H1 (cell line): ENCODE data around the gene ARID5A. TPM values are rescaled to one million over a fixed set of nuclear protein-coding genes. Genes with fewer than 3 reads are reported as not detected.

ENCODE experiments used
- CTCF ChIA-PET: fragments of 300-600 bp; sonication (Branson Sonifier 250); formaldehyde crosslinking; loops from one replicate; lab custom pipeline; 2021; ENCODE audit not compliant: partially characterized antibody; lab: Charles Lee
- POLR2A ChIA-PET: fragments of 300-600 bp; sonication (Branson Sonifier 250); formaldehyde crosslinking; loops from one replicate; lab custom pipeline; 2021; ENCODE audit warnings: inconsistent platforms; ENCODE audit not compliant: partially characterized antibody; lab: Charles Lee
- DNase-seq, 2 experiments: peaks; one replicate each; pipeline versions ENCODE4 v3.0.0 to v3.0.0-alpha.2; 2010 to 2022; ENCODE audit warnings: low spot score in 2 of 2, low read depth in 1 of 2, mixed read lengths in 1 of 2
- FAIRE-seq: peaks from 2 replicates; lab custom pipeline; 2011; peaks lifted over from hg19 to GRCh38; lab: Jason Lieb, UNC
- H2AFZ ChIP-seq: 2 replicates; pipeline ENCODE4 v1.8.1; 2012; ENCODE audit warnings: low read length, inconsistent platforms
- H2AK5ac ChIP-seq: 2 replicates; pipeline ENCODE4 v1.6.1; 2013; ENCODE audit warnings: low read depth, low read length
- H2BK120ac ChIP-seq: replicated peaks from 2 replicates; pipeline ENCODE3; 2013; ENCODE audit warnings: low read depth, low read length, inconsistent platforms
- H2BK12ac ChIP-seq: 2 replicates; pipeline ENCODE4 v1.6.1; 2013; ENCODE audit warnings: low read depth, low read length
- H2BK15ac ChIP-seq: 2 replicates; pipeline ENCODE4 v1.6.1; 2013; ENCODE audit warnings: low read length
- H2BK20ac ChIP-seq: 2 replicates; pipeline ENCODE4 v1.6.1; 2013; ENCODE audit warnings: low read length
- H2BK5ac ChIP-seq: 2 replicates; pipeline ENCODE4 v1.6.1; 2013; ENCODE audit warnings: low read depth, low read length
- H3K14ac ChIP-seq: 2 replicates; pipeline ENCODE4 v1.6.1; 2013; ENCODE audit warnings: inconsistent platforms; ENCODE audit not compliant: insufficient read length
- H3K18ac ChIP-seq: 2 replicates; pipeline ENCODE4 v1.6.1; 2013; ENCODE audit warnings: low read length; ENCODE audit errors: extremely low read depth
- H3K23ac ChIP-seq: 2 replicates; pipeline ENCODE4 v1.6.1; 2013; ENCODE audit warnings: inconsistent platforms; ENCODE audit not compliant: insufficient read length
- H3K23me2 ChIP-seq: 2 replicates; pipeline ENCODE4 v1.6.1; 2013; ENCODE audit warnings: low read depth, low read length
- H3K27ac ChIP-seq: 2 replicates; pipeline ENCODE4 v1.6.1; 2011; ENCODE audit warnings: low read depth, low read length, inconsistent platforms
- H3K27me3 ChIP-seq, 4 experiments: replicated peaks in 1 of 4; 1 replicate in 1 of 4; 2 replicates in 3 of 4; pipeline versions ENCODE4 v1.6.1 to v1.8.1; 2011 to 2013; ENCODE audit warnings: low read length in 3 of 4, mild to moderate bottlenecking in 3 of 4, inconsistent platforms in 2 of 4, mixed read lengths in 2 of 4, moderate library complexity in 1 of 4; ENCODE audit not compliant: control insufficient read depth in 3 of 4, insufficient read depth in 3 of 4; ENCODE audit errors: extremely low read depth in 1 of 4
- H3K36me3 ChIP-seq, 4 experiments: 2 replicates each; pipeline versions ENCODE4 v1.6.1 to v1.8.1; 2011 to 2013; ENCODE audit warnings: mild to moderate bottlenecking in 4 of 4, low read length in 3 of 4, moderate library complexity in 2 of 4, control low read depth in 1 of 4, inconsistent platforms in 1 of 4; ENCODE audit not compliant: insufficient read depth in 4 of 4, control insufficient read depth in 2 of 4
- H3K4ac ChIP-seq: replicated peaks from 2 replicates; pipeline ENCODE3; 2013; ENCODE audit warnings: low read length, low read depth, mixed read lengths, inconsistent platforms; ENCODE audit not compliant: insufficient read length
- H3K4me1 ChIP-seq, 4 experiments: replicated peaks in 1 of 4; 1 replicate in 1 of 4; 2 replicates in 3 of 4; pipeline versions ENCODE4 v1.6.1 to v1.8.1; 2011 to 2013; ENCODE audit warnings: low read length in 3 of 4, inconsistent platforms in 2 of 4, mixed read lengths in 1 of 4; ENCODE audit not compliant: insufficient read depth in 4 of 4, control insufficient read depth in 3 of 4
- H3K4me2 ChIP-seq, 2 experiments: 2 replicates each; pipeline versions ENCODE4 v1.6.1 to v1.8.1; 2011 to 2013; ENCODE audit warnings: low read depth in 2 of 2, low read length in 2 of 2, control low read depth in 1 of 2, inconsistent platforms in 1 of 2, mild to moderate bottlenecking in 1 of 2; ENCODE audit not compliant: insufficient read depth in 1 of 2
- H3K4me3 ChIP-seq, 4 experiments: fragments of 200-600, 300-600 bp in 1 of 4; sonication (generic), shearing (Covaris generic), sonication (Bioruptor Twin) in 1 of 4; 2 replicates each; pipeline versions ENCODE4 v1.5.1 to v1.8.1; 2011 to 2016; ENCODE audit warnings: low read length in 4 of 4, low read depth in 3 of 4, control low read depth in 2 of 4, inconsistent platforms in 2 of 4, mild to moderate bottlenecking in 2 of 4, mixed read lengths in 1 of 4, moderate library complexity in 1 of 4; ENCODE audit not compliant: insufficient read depth in 2 of 4; ENCODE audit errors: extremely low read depth in 1 of 4
- H3K56ac ChIP-seq: replicated peaks from 2 replicates; pipeline ENCODE3; 2013; ENCODE audit warnings: low read depth, mild to moderate bottlenecking, mixed read lengths, low read length, inconsistent platforms; ENCODE audit not compliant: insufficient read length
- H3K79me1 ChIP-seq: 2 replicates; pipeline ENCODE4 v1.6.1; 2013; ENCODE audit warnings: low read depth, low read length, control low read depth
- H3K79me2 ChIP-seq, 2 experiments: 2 replicates each; pipeline versions ENCODE4 v1.6.1 to v1.8.1; 2012 to 2013; ENCODE audit warnings: low read length in 2 of 2, mild to moderate bottlenecking in 2 of 2, inconsistent platforms in 1 of 2; ENCODE audit not compliant: insufficient read depth in 2 of 2, control insufficient read depth in 1 of 2
- H3K9ac ChIP-seq, 4 experiments: replicated peaks in 1 of 4; 1 replicate in 1 of 4; 2 replicates in 3 of 4; pipeline versions ENCODE4 v1.6.1 to v1.8.1; 2011 to 2013; ENCODE audit warnings: low read depth in 3 of 4, low read length in 3 of 4, control low read depth in 2 of 4, mild to moderate bottlenecking in 2 of 4, moderate library complexity in 2 of 4, inconsistent platforms in 1 of 4; ENCODE audit errors: extremely low read depth in 1 of 4
- H3K9me3 ChIP-seq, 2 experiments: 2 replicates each; pipeline versions ENCODE4 v1.6.1 to v1.8.1; 2012 to 2013; ENCODE audit warnings: mild to moderate bottlenecking in 2 of 2, moderate library complexity in 2 of 2, control low read depth in 1 of 2, inconsistent platforms in 1 of 2, low read depth in 1 of 2, low read length in 1 of 2, mixed read lengths in 1 of 2; ENCODE audit not compliant: insufficient read depth in 2 of 2
- H4K20me1 ChIP-seq, 2 experiments: replicated peaks in 1 of 2; 2 replicates each; pipeline versions ENCODE3 to v1.8.1; 2011 to 2013; ENCODE audit warnings: inconsistent platforms in 2 of 2, low read length in 2 of 2, mild to moderate bottlenecking in 1 of 2; ENCODE audit not compliant: insufficient read depth in 2 of 2, control insufficient read depth in 1 of 2
- H4K5ac ChIP-seq: 2 replicates; pipeline ENCODE4 v1.6.1; 2013; ENCODE audit warnings: low read length, low read depth, mixed read lengths, inconsistent platforms; ENCODE audit not compliant: insufficient read length
- H4K8ac ChIP-seq: 2 replicates; pipeline ENCODE4 v1.8.0; 2013; ENCODE audit warnings: mild to moderate bottlenecking, moderate library complexity, low read length, inconsistent platforms; ENCODE audit not compliant: insufficient read depth; ENCODE audit errors: extremely low read depth
- H4K91ac ChIP-seq: replicated peaks from 2 replicates; pipeline ENCODE3; 2013; ENCODE audit warnings: low read length, mixed read lengths, inconsistent platforms; ENCODE audit not compliant: insufficient read length
- GABPA ChIP-seq: IDR thresholded peaks from 2 replicates; pipeline ENCODE4 v1.6.1; 2011; ENCODE audit warnings: mild to moderate bottlenecking, low read length, moderate library complexity, borderline replicate concordance; ENCODE audit not compliant: insufficient read depth
- WGBS, 2 experiments: shearing (Covaris generic) in 1 of 2; methylation state at CpG; one replicate each; pipeline versions ENCODE4 v1.1.6 to v1.1.7; 2013 to 2015; ENCODE audit warnings: low lambda C conversion rate in 2 of 2, mixed read lengths in 2 of 2, inconsistent platforms in 1 of 2, low coverage in 1 of 2, missing lambda C conversion rate in 1 of 2; ENCODE audit not compliant: insufficient replicate concordance in 2 of 2, insufficient coverage in 1 of 2, insufficient read length in 1 of 2; ENCODE audit errors: extremely low coverage in 1 of 2, missing lambda C conversion rate in 1 of 2; 5-methylcytosine and 5-hydroxymethylcytosine counted together
- polyA plus RNA-seq, 7 experiments: library from polyadenylated mRNA; depleted of rRNA in 3 of 7; stranded (reverse) in 5 of 7; unstranded in 2 of 7; fragments of >200 nt in 5 of 7; fragments of 200-250 nt in 2 of 7; gene quantifications; 1 replicate in 5 of 7; 2 replicates in 1 of 7; 4 replicates in 1 of 7; pipeline versions ENCODE4 v1.2.1 to v1.2.3, GENCODE V29; 2011 to 2013; ENCODE audit warnings: missing spikeins in 2 of 7, mixed read lengths in 2 of 7
- total RNA-seq: library from RNA; stranded (reverse); fragmentation: NEBNext Ultra II Directional; extraction: Animal tissue kit (Norgen Biotek cat#: 25700); gene quantifications from 2 replicates; pipeline ENCODE4 v1.2.1, GENCODE V29; 2021
- TF ChIP-seq, protein P1 (sequence below), 3 experiments: IDR thresholded peaks; 1 replicate in 2 of 3; 2 replicates in 1 of 3; pipeline versions ENCODE4 v1.5.1 to v1.6.1; 2011; ENCODE audit warnings: low read length in 3 of 3, mild to moderate bottlenecking in 3 of 3, inconsistent platforms in 2 of 3, low read depth in 1 of 3, moderate library complexity in 1 of 3; ENCODE audit not compliant: insufficient read depth in 1 of 3; ENCODE audit errors: control extremely low read depth in 1 of 3

Gene ARID5A
- total and polyA plus RNA-seq, 2 of the 8 experiments (the other 6 are each of a cell fraction or from before 2014, with no cell fraction given), result 3.3 to 5.3 TPM

- Histone ChIP-seq H3K18ac (no peak overlapping the region), H2BK15ac (no peak overlapping the region), H3K14ac (no peak overlapping the region), H4K8ac (no peak overlapping the region), H3K4me2 (no peak overlapping the region), H2AFZ (no peak overlapping the region), H3K79me2 (no peaks in the 10 kb centered on the region), H2BK12ac (no peak overlapping the region), H3K27me3 (peaks cover 4 to 14% (median 10%) of the 10 kb centered on the region in 4 experiments), H3K4me1 (peaks cover 0 to 6% (median 5%) of the 10 kb centered on the region in 4 experiments; a peak in 3 of 7 replicates), H4K91ac (no peak overlapping the region), H2BK120ac (no peak overlapping the region), H3K36me3 (no peaks in the 10 kb centered on the region), H3K9ac (no peak overlapping the region), H4K20me1 (no peaks in the 10 kb centered on the region), H4K5ac (no peak overlapping the region), H2AK5ac (no peak overlapping the region), H3K23me2 (no peaks in the 10 kb centered on the region; the same call in 1 of the 2 replicates), H3K79me1 (no peaks in the 10 kb centered on the region), H2BK20ac (no peak overlapping the region), H3K56ac (no peak overlapping the region), H3K23ac (no peak overlapping the region), H3K4me3 (no peak overlapping the region), H3K9me3 (no peaks in the 10 kb centered on the region), H3K4ac (no peak overlapping the region), H3K27ac (no peak overlapping the region), H2BK5ac (no peak overlapping the region)
- 92% methylated on average over 4 of the region's 4 CpGs; no CpG with 5 or more reads in 1 of the 2 experiments for WGBS, 2 experiments
- ChIA-PET CTCF (interaction anchor here (0.8 to 10.3 kb wide), 7 partner anchors 16 to 125 kb away, joined by 3 to 171 read pairs (median 6); no protein-coding TSS in a partner anchor), POLR2A (no interaction called here)
- FAIRE-seq, result no peak
- DNase-seq, result no peak
- no peak for TF ChIP-seq GABPA
- TF ChIP-seq, protein P1, sequence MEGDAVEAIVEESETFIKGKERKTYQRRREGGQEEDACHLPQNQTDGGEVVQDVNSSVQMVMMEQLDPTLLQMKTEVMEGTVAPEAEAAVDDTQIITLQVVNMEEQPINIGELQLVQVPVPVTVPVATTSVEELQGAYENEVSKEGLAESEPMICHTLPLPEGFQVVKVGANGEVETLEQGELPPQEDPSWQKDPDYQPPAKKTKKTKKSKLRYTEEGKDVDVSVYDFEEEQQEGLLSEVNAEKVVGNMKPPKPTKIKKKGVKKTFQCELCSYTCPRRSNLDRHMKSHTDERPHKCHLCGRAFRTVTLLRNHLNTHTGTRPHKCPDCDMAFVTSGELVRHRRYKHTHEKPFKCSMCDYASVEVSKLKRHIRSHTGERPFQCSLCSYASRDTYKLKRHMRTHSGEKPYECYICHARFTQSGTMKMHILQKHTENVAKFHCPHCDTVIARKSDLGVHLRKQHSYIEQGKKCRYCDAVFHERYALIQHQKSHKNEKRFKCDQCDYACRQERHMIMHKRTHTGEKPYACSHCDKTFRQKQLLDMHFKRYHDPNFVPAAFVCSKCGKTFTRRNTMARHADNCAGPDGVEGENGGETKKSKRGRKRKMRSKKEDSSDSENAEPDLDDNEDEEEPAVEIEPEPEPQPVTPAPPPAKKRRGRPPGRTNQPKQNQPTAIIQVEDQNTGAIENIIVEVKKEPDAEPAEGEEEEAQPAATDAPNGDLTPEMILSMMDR (IDR thresholded peaks at IDR 0.05; ENCODE audit: control extremely low read depth in 1 of 3, insufficient read depth in 1 of 3, low read depth in 1 of 3, low read length in 3 of 3), result no peak
These were observed 24.7 kb upstream of the ARID5A start for GRCh38 chr2:96511851-96512250.
